Measurements from ENCODE around the gene CCDC71L. TPM values are rescaled to one million over a fixed set of nuclear protein-coding genes. Genes with fewer than 3 reads are reported as not detected.

CCDC71L gene
- total RNA-seq, 1 donor: 40.6 TPM

GRCh38 chr7:106634958-106635357 is 26.0 kb downstream of the CCDC71L start:
- no peak overlapping the region for H3K4me3 ChIP-seq (ENCODE audit: low read depth, low read length)
- DNase-seq (ENCODE audit: low read depth): no peak
- TF ChIP-seq, protein P1, sequence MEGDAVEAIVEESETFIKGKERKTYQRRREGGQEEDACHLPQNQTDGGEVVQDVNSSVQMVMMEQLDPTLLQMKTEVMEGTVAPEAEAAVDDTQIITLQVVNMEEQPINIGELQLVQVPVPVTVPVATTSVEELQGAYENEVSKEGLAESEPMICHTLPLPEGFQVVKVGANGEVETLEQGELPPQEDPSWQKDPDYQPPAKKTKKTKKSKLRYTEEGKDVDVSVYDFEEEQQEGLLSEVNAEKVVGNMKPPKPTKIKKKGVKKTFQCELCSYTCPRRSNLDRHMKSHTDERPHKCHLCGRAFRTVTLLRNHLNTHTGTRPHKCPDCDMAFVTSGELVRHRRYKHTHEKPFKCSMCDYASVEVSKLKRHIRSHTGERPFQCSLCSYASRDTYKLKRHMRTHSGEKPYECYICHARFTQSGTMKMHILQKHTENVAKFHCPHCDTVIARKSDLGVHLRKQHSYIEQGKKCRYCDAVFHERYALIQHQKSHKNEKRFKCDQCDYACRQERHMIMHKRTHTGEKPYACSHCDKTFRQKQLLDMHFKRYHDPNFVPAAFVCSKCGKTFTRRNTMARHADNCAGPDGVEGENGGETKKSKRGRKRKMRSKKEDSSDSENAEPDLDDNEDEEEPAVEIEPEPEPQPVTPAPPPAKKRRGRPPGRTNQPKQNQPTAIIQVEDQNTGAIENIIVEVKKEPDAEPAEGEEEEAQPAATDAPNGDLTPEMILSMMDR (IDR thresholded peaks at IDR 0.05; ENCODE audit: insufficient read depth, low read length): no peak

GRCh38 chr7:106630648-106631047 is 30.3 kb downstream of the CCDC71L start:
- TF ChIP-seq, protein P1 (IDR thresholded peaks at IDR 0.05; ENCODE audit: insufficient read depth, low read length): no peak
- no peak for DNase-seq (ENCODE audit: low read depth)

GRCh38 chr7:106629516-106629915 is 31.4 kb downstream of the CCDC71L start:
- DNase-seq (ENCODE audit: low read depth): peak; percentile 75
- TF ChIP-seq, protein P1 (IDR thresholded peaks at IDR 0.05; ENCODE audit: insufficient read depth, low read length): no peak
- no peak overlapping the region for H3K4me3 ChIP-seq (ENCODE audit: low read depth, low read length)

More at GRCh38 chr7:106630648-106631047, 30.3 kb downstream of the CCDC71L start:
- no peak overlapping the region for H3K4me3 ChIP-seq (ENCODE audit: low read depth, low read length)

GRCh38 chr7:106626376-106627164 is 34.4 kb downstream of the CCDC71L start:
- no peak for DNase-seq (ENCODE audit: low read depth)
- no peak overlapping the region for H3K4me3 ChIP-seq (ENCODE audit: low read depth, low read length)
- TF ChIP-seq, protein P1 (IDR thresholded peaks at IDR 0.05; ENCODE audit: insufficient read depth, low read length): no peak

DNA sequence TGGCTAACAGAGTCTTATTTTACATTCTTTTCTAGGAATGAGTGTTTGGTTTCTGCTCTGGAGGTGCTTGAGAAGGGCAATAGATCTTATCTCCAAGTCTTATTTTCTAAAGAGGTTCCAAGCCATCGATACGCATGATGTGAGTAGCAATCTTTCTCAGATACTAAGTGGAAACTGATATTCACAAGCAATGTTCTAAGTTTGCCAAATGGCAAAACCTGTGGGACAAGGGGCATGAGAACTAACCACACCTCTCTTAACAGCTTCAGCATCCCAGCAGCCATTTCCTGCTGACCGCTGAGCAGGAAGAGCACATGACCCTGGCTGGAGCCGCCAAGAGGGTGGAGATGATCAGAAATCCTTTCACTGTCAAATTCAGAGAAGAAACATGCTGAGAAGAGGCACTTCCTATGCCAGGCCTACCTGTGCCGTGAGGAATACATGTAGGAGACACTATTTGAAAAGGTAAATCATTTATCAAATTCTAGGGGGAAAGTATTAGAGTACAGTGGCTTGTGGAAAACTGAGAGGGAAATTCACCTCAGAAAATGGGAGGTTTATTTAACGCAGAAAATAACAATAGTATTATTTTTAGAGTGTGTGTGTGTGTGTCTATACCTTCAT is 35.2 kb downstream of the CCDC71L start:
- no peak for DNase-seq (ENCODE audit: low read depth)
- no peak overlapping the region for H3K4me3 ChIP-seq (ENCODE audit: low read depth, low read length)
- TF ChIP-seq, protein P1 (IDR thresholded peaks at IDR 0.05; ENCODE audit: insufficient read depth, low read length): no peak

- DNase-seq (ENCODE audit: low read depth): peak; percentile 86
- H3K4me3 ChIP-seq (ENCODE audit: low read depth, low read length): no peak overlapping the region
- TF ChIP-seq, protein P1 (IDR thresholded peaks at IDR 0.05; ENCODE audit: insufficient read depth, low read length): no peak
These were observed 37.1 kb downstream of the CCDC71L start for GRCh38 chr7:106623853-106624252.
